GM12873 (cell line): Measurements from ENCODE around the gene PRLH.

ENCODE experiments used
- CTCF ChIP-seq: IDR thresholded peaks from 2 replicates; pipeline ENCODE4 v1.5.1; 2012; ENCODE audit warnings: low read depth, mild to moderate bottlenecking, moderate library complexity, low read length, control low read depth; ENCODE audit not compliant: insufficient read depth; ENCODE audit errors: missing control alignments

The PRLH gene

DNA sequence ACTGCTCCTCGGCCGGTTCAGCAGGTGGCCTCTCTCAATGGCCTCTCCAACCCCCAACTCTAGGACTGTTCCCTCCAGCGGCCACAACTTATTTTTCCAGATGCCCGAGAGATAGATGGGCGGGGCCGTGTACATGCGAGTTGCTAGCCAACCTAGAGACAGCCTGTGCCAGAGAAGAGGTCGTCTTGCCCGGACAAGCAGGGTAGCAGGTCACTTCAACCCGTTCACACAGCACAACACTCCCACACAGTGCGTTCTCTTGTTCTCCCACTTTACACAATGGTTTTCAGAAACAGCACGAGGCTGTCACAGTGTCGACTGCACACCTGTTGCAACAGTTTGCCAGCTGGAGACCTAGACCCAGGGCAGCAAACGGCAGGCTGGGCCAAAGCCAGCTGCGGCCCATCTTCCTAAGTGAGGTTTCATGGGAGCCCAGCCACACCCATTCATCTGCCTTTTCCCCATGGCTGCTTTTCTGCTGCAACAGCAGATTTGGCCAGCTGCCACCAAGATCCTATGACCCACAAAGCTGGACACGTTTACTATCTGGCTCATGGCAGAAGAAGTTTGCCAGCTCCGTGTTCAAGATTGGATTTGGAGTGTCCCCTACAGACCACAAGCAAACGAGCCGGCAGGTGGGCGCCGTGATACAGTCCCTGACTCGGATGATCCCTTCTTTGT, 7.3 kb upstream of the PRLH start:
- no peak for TF ChIP-seq CTCF

DNA sequence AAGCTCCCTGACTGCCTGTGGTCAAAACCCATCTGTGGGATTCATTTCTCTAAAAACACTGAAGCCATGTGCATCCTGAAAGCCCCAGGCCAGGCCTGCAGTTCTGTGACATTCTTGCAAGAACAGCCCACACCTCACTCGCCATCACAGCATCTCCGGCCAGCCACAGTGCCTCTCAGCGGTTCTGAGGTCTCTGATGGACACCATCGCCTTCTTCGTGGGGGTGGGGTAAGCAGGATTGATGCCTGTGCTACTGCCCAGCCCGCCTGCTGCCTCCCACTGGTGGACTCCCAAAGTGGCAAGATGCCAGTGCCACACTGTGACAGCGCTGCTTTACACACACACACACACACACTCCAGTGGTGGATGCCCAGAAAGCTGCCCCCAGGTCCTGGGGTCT, 5.2 kb upstream of the PRLH start:
- no peak for TF ChIP-seq CTCF

DNA sequence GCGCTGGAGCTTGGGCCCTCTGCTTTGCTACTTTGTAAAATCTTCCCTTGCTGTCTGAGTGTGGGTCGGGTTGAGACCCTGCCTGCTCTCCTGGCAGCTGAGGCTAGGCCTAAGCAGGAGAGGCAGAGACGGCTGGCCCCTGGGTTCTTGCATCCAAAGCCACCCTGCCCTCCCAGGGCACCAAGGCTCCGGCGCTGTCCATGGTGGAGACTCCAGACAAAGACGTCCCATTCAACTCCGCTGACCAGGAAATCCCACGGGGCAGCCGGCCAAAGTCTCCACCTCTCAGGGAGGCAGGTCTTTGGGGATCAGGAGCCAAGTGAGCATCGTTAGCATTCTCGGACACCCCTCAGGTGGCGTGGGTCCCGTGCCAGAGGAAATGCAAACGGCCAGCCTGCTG, 2.6 kb upstream of the PRLH start:
- no peak for TF ChIP-seq CTCF

- no peak for TF ChIP-seq CTCF
These were observed 1.7 kb upstream of the PRLH start for GRCh38 chr2:237564526-237565131.

DNA sequence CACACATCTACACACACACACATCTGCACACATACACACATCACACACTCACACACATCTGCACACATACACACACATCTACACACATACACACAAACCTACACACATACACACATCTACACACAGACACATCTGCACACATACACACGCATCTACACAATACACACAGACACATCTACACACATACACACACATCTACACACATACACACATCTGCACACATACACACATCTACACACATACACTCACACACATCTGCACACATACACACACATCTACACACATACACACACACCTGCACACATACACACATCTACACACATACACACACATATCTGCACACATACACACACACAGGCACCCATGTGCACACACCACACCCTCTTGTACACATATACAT, 400 bp upstream of the PRLH start:
- no peak for TF ChIP-seq CTCF

- no peak for TF ChIP-seq CTCF
These were observed 1.1 kb downstream of the PRLH start for GRCh38 chr2:237567276-237568029.

- no peak for TF ChIP-seq CTCF
These were observed 1.8 kb downstream of the PRLH start for GRCh38 chr2:237568121-237568660.
